ENCODE results near the gene ZFAND3.
"Not testable (repeated sequence)": the region's sequence is repeated elsewhere in the genome, so short reads cannot be mapped to it uniquely, and the experiment has no call there.

ZFAND3 gene

DNA sequence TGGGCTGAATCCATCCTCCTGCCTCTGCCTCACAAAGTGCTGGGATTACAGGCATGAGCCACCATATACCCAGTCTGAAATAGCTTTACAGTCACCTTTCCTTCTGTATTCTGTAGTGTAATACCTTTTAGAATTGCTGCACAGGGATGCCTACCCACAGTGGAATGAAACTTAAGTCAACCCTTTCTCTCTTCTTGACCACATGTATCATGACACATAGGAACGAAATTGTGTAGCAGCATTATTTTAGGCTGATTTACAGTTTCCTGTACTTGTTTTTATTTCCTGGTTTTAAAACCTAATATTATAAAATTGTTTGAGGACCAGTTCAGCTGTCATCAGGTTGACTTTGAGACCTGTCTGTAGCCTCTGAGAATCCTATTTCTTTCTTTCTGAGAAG lies 297.8 kb downstream of the ZFAND3 start:
- Mint-ChIP-seq H3K4me3 (no peak overlapping the region), H3K27ac (no peak overlapping the region), H3K36me3 (ENCODE audit: low read depth) (peaks cover 5% of the 10 kb centered on the region), H3K9me3 (no peaks in the 10 kb centered on the region), H3K27me3 (ENCODE audit: low read depth) (no peaks in the 10 kb centered on the region), H3K4me1 (ENCODE audit: low read depth) (no peaks in the 10 kb centered on the region)
- no peak for DNase-seq (ENCODE audit: low spot score)

DNA sequence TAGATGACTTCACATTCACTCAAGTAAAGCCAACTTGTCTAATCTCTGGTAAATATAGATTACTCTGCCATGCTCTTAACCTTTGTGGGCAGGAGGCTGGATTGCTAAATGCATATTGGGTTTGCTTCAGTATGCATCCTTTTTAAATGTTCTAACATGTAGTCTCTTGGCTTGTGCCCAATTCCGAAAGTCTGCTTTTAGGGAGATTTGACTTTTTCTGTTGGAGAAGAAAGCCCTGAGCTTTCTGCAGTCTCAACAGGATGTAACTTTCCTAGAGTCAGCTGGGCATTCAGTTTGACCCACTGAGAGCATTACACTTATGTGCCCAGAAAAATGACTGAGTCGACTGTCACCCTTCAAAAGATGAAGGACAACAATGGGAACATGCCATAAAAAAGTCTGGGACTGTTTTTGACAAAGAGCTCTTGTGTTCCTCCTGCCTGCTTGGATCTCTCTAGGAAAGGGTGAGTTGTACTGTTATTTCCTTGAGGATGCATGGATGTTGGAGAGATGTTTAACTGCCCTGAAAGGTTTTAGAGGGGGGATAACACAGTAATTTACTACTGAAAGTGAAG lies 299.4 kb downstream of the ZFAND3 start:
- Mint-ChIP-seq H3K9me3 (no peaks in the 10 kb centered on the region), H3K4me3 (no peak overlapping the region), H3K27me3 (ENCODE audit: low read depth) (no peaks in the 10 kb centered on the region), H3K27ac (no peak overlapping the region), H3K36me3 (ENCODE audit: low read depth) (peaks cover 8% of the 10 kb centered on the region), H3K4me1 (ENCODE audit: low read depth) (no peaks in the 10 kb centered on the region)
- no peak for DNase-seq (ENCODE audit: low spot score)

DNA sequence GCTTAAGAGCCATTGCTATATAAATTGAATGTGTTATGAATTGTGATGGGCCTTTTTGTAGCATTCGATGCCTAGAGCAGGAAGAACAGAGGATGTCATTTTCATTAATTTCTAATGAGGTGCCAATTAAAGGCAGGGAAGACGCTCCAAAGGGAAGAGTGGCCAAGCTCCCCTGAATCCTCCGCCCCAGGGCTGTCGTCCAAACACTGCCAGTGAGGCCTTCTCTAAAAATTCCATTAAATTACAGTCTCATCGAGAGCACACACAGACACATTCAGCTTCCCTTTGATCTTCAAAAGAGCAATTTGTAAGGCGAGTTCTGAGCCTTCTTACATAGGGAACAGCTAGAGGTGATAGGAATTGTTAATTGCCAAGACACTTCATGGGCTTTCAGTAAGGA lies 300.0 kb downstream of the ZFAND3 start:
- Mint-ChIP-seq H3K27me3 (ENCODE audit: low read depth) (no peaks in the 10 kb centered on the region), H3K36me3 (ENCODE audit: low read depth) (peaks cover 8% of the 10 kb centered on the region)

DNA sequence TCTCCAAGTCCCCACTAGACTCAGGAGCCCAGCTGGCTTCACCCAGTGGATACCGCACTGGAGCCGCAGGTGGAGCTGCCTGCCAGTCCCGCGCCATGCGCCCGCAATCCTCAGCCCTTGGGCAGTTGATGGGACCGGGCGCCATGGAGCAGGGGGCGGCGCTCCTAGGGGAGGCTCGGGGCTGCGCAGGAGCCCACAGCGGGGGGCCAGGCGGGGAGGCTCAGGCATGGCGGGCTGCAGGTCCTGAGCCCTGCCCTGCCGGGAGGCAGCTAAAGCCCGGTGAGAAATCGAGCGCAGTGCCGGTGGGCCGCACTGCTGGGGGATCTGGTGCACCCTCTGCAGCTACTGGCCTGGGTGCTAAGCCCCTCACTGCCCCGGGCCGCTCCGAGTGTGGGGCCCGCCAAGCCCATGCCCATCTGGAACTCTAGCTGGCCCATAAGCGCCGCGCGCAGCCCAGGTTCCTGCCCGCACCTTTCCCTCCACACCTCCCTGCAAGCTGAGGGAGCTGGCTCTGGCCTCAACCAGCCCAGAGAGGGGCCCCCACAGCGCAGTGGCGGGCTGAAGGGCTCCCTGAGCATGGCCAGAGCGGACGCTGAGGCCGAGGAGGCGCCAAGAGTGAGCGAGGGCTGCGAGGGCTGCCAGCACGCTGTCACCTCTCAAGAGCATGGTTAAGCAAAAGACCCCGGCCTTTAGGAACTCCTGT lies 304.8 kb downstream of the ZFAND3 start:
- H3K4me3 Mint-ChIP-seq: not testable (repeated sequence)

More for the DNA sequence above, 300.0 kb downstream of the ZFAND3 start:
- Mint-ChIP-seq H3K9me3 (no peaks in the 10 kb centered on the region), H3K4me1 (ENCODE audit: low read depth) (no peaks in the 10 kb centered on the region), H3K4me3 (no peak overlapping the region), H3K27ac (no peak overlapping the region)
- no peak for DNase-seq (ENCODE audit: low spot score)

DNA sequence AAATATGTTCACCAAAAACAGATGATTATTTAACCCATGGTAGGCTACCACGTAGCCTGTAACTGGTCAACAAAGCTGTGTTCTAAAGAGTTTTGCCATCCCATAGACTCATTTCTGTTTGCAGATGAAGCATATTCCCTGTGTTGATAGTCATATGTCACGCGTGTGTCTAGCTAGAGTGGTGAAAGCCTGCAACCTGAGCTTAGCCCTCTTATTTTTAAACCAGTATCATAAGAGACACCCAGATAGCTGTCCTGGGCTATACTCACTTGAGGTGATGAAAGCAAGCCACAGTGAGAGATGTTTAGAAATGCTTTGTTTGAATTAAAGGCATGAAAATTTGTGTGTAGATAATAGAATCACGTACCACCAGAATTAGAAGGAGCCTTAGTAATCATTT lies 307.8 kb downstream of the ZFAND3 start:
- no peak overlapping the region for H3K4me3 Mint-ChIP-seq
- H3K36me3 Mint-ChIP-seq (ENCODE audit: low read depth): peaks cover 5% of the 10 kb centered on the region
- H3K27me3 Mint-ChIP-seq (ENCODE audit: low read depth): no peaks in the 10 kb centered on the region
- no peak overlapping the region for H3K27ac Mint-ChIP-seq
- H3K9me3 Mint-ChIP-seq: peaks cover 6% of the 10 kb centered on the region
- no peak for DNase-seq (ENCODE audit: low spot score)
- H3K4me1 Mint-ChIP-seq (ENCODE audit: low read depth): peaks cover 10% of the 10 kb centered on the region

More for the DNA sequence above, 304.8 kb downstream of the ZFAND3 start:
- not testable (repeated sequence) for DNase-seq (ENCODE audit: low spot score); H3K27me3 Mint-ChIP-seq (ENCODE audit: low read depth); H3K27ac Mint-ChIP-seq; H3K9me3 Mint-ChIP-seq; H3K4me1 Mint-ChIP-seq (ENCODE audit: low read depth); H3K36me3 Mint-ChIP-seq (ENCODE audit: low read depth)

DNA sequence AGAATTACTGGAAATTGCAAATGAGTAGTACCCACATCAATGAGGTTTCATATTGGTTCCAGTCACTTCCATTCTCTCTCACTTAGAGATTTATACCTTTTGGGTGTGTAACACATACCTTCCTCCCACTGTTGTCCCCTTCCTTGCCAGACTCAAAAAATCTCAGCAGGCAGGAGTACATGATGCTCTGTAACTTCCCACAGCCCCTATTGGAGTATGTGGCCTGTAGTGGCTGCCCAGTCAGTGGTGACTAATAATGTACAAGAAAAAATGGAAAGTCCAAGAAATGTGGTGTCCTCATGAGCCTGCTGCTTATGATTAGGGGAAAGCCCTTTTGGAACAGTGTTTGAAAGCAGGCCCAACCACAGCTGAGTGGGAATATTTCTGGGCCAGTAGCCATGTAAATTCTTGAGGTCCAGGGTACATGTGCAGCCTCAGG lies 312.0 kb downstream of the ZFAND3 start:
- H3K27me3 Mint-ChIP-seq (ENCODE audit: low read depth): no peaks in the 10 kb centered on the region
- H3K4me3 Mint-ChIP-seq: no peak overlapping the region
- no peak overlapping the region for H3K27ac Mint-ChIP-seq
- peaks cover 10% of the 10 kb centered on the region for H3K4me1 Mint-ChIP-seq (ENCODE audit: low read depth)
- H3K36me3 Mint-ChIP-seq (ENCODE audit: low read depth): peaks cover 2% of the 10 kb centered on the region
- peak; percentile 10 for DNase-seq (ENCODE audit: low spot score)
- H3K9me3 Mint-ChIP-seq: peaks cover 6% of the 10 kb centered on the region

DNA sequence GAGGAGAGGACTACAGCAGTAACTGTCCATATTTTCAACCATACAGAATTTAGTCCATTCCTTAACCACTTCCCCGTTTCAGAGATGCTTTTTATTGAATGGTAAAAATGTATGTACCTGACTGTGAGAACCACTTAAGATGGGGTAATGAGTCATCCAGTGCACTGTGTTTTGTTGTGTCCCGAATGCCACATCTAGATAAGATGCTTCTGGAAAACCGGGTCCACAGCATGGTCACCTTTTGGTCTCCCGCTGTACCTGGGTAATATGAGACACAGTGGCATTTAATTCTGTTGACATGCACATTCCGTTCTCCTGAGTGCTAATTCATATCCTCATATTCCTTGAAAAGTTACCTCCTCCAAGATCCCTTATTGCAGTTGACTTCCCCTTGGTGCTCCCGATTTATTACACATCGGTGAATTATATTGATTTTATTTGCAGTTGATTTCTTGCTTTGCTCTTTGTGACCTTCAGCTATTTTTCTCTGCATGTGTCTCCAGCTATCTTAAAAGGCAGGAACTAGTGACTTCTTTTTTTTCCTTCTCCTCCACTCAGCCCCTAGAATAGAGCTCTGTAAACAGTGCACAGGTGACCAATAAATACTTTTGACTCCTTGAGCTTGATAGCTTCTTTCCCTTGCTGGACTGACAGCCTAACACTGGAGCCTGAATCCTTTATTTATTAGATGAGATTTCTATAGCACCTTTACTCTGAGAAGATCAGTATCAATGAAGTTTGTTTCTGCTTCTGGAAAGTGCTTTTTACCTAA lies 314.6 kb downstream of the ZFAND3 start:
- Mint-ChIP-seq H3K4me1 (ENCODE audit: low read depth) (peaks cover 10% of the 10 kb centered on the region), H3K9me3 (peaks cover 6% of the 10 kb centered on the region), H3K27me3 (ENCODE audit: low read depth) (no peaks in the 10 kb centered on the region), H3K27ac (no peak overlapping the region), H3K36me3 (ENCODE audit: low read depth) (peaks cover 2% of the 10 kb centered on the region), H3K4me3 (no peak overlapping the region)
- no peak for DNase-seq (ENCODE audit: low spot score)

DNA sequence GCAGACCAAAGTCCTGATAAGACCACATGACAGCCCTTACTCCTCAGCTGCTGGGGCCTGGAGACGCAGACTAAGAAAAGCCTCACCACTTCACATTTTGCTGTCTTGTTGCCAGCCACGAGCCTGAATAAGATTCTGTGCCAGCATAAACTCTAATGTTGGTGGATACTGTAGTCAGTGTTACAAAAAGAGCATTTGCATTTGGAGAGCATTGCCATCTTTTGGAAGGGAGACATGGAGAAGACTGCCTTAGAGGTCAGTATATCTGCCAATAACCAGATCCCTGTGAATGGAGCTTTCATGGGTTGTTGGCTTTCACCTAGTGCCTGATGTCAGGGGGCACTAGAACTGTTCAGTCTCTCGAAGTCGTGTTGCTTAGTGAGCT lies 315.2 kb downstream of the ZFAND3 start:
- H3K27ac Mint-ChIP-seq: no peak overlapping the region
- peaks cover 2% of the 10 kb centered on the region for H3K36me3 Mint-ChIP-seq (ENCODE audit: low read depth)
- DNase-seq (ENCODE audit: low spot score): no peak
- H3K27me3 Mint-ChIP-seq (ENCODE audit: low read depth): no peaks in the 10 kb centered on the region
- H3K9me3 Mint-ChIP-seq: peaks cover 4% of the 10 kb centered on the region
- H3K4me1 Mint-ChIP-seq (ENCODE audit: low read depth): peaks cover 10% of the 10 kb centered on the region
- H3K4me3 Mint-ChIP-seq: no peak overlapping the region

DNA sequence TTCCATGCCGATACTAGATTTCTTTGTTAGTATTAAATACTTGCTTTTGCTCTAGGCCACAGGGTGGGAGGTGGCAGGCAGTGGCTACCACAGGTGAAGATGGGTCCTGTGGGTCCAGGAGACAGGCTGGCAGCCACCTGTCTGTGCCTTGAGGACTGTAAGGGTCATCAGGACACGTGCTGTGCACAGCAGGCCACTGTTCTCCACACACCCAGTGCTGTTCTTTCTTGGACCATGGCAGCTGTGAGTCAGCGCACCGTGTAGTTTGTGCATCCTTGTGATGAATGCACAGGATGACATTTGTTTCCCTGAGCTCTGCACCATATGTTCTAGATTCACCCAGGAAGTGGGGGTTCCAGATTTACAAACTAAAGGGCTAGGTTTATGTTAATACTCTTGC lies 317.0 kb downstream of the ZFAND3 start:
- DNase-seq (ENCODE audit: low spot score): no peak
- H3K27me3 Mint-ChIP-seq (ENCODE audit: low read depth): no peaks in the 10 kb centered on the region
- H3K4me3 Mint-ChIP-seq: no peak overlapping the region
- no peak overlapping the region for H3K27ac Mint-ChIP-seq
- peaks cover under 1% of the 10 kb centered on the region for H3K4me1 Mint-ChIP-seq (ENCODE audit: low read depth)
- no peaks in the 10 kb centered on the region for H3K9me3 Mint-ChIP-seq
- no peaks in the 10 kb centered on the region for H3K36me3 Mint-ChIP-seq (ENCODE audit: low read depth)

DNA sequence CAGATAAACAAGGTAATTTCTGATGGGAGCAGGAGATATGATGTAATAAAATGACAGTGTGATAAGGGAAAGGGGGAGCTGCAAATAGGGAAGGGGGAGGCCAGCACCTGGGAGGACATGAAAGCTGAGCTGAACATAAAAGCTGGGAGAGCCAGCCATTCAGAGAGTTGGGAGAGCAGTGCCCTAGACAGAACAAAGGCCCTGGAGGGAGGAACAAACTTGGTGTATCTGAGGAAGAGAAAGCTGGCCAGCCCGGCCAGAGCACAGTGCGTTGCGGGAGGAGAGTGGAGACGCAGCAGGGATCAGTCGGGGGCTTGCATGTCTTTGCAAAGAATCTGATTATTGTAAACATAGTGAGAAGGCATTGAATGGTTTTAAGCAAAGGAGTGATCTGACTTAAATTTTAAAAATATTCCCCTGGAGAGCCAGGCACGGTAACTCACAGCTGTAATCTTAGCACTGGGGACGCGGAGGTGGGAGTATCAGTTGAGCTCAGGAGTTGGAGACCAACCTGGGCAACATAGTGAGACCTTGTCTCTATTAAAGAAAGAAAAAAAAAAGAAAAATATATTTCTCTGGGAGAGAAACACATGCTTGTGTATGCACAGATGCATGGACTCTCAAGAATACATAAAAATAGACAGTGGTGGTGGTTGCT lies 318.2 kb downstream of the ZFAND3 start:
- Mint-ChIP-seq H3K27me3 (ENCODE audit: low read depth) (no peaks in the 10 kb centered on the region), H3K4me3 (no peak overlapping the region), H3K27ac (no peak overlapping the region), H3K9me3 (no peaks in the 10 kb centered on the region), H3K4me1 (ENCODE audit: low read depth) (no peaks in the 10 kb centered on the region), H3K36me3 (ENCODE audit: low read depth) (no peaks in the 10 kb centered on the region)
- no peak for DNase-seq (ENCODE audit: low spot score)

DNA sequence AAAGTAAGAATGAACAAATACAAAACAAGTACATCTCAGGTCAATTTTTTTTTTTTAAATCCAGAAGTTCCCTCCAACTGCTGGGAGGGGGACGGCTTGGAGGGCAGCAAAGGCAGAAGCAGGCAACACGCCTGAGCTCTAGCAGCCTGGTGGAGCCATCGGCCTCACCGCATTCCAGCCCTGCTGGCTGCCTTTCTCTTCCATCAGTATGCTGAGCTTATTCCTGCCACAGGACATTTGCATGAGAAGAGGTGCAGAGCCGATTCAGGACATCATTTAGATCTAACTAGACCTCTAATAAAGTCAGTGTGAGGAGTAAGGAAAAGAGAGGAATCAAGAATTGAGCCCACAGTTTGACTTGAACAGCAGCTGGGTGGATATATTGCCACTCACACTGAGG lies 318.8 kb downstream of the ZFAND3 start:
- Mint-ChIP-seq H3K27ac (no peak overlapping the region), H3K4me1 (ENCODE audit: low read depth) (no peaks in the 10 kb centered on the region), H3K27me3 (ENCODE audit: low read depth) (no peaks in the 10 kb centered on the region), H3K36me3 (ENCODE audit: low read depth) (no peaks in the 10 kb centered on the region), H3K9me3 (no peaks in the 10 kb centered on the region), H3K4me3 (no peak overlapping the region)
- no peak for DNase-seq (ENCODE audit: low spot score)

DNA sequence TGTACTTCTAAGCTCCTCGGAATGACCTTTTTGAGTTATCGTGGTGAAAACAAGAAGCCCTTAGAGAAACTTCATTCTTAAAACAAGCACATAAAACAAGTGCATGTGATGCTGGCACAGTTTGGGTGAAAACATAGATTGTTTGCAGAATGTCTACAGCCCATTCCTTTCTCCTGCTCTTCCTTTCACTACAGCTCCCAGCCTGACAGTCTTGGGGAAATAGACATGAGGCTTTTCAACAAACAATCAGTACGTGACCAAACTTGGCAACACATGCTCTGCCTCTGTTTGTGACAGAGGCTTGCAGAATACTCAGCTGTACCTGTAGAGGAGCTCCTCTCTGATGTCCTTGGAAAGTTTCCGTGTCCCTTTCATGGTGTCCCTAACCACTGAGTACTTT lies 321.6 kb downstream of the ZFAND3 start:
- Mint-ChIP-seq H3K9me3 (no peaks in the 10 kb centered on the region), H3K36me3 (ENCODE audit: low read depth) (no peaks in the 10 kb centered on the region), H3K27ac (no peak overlapping the region), H3K4me1 (ENCODE audit: low read depth) (peaks cover 6% of the 10 kb centered on the region), H3K4me3 (no peak overlapping the region), H3K27me3 (ENCODE audit: low read depth) (no peaks in the 10 kb centered on the region)
- no peak for DNase-seq (ENCODE audit: low spot score)

DNA sequence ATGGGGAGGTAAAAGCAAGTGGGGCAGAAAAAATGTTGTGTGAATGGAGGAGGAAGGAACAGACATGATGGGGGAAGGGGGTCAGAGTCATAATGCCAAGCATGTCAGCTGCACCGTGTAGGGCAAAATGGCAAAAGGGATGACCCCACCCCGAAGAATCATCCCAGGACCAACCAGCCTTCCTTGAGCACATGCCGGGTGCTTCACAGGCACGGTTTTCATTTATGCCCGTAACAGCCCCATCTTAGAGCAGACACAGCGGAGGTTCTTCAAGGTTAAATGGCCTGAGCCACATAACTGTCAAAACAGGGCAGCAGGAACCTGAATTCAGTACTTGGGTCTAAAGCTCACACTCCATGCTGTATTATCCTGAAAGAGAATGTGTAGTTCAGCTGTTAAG lies 322.2 kb downstream of the ZFAND3 start:
- Mint-ChIP-seq H3K27ac (no peak overlapping the region), H3K27me3 (ENCODE audit: low read depth) (no peaks in the 10 kb centered on the region), H3K9me3 (no peaks in the 10 kb centered on the region), H3K36me3 (ENCODE audit: low read depth) (no peaks in the 10 kb centered on the region), H3K4me1 (ENCODE audit: low read depth) (peaks cover 7% of the 10 kb centered on the region), H3K4me3 (no peak overlapping the region)
- DNase-seq (ENCODE audit: low spot score): no peak

All from T-helper 2 cell treated with Interferon-gamma antibody and Interleukin-4, amounts not matched to agents 5 μg/mL and 100 μg/mL, for 36 hours (primary cell).